BLaER1 treated with 17β-estradiol and CSF1 and Interleukin-3, amounts not matched to agents 10 nM and 100 nM (cell line): ENCODE results near the gene SEMA5A.

Experiments
- H3K27ac ChIP-seq, 11 experiments: shearing (Covaris generic); formaldehyde crosslinking; 2 replicates each; pipeline ENCODE4 v1.8.1; 2022
- H3K27me3 ChIP-seq, 11 experiments: shearing (Covaris generic); formaldehyde crosslinking; 2 replicates each; pipeline ENCODE4 v1.8.1; 2022
- H3K36me3 ChIP-seq, 11 experiments: shearing (Covaris generic); formaldehyde crosslinking; 2 replicates each; pipeline ENCODE4 v1.8.1; 2022
- H3K4me1 ChIP-seq, 10 experiments: shearing (Covaris generic); formaldehyde crosslinking; 2 replicates each; pipeline ENCODE4 v1.8.1; 2022
- H3K4me2 ChIP-seq, 11 experiments: shearing (Covaris generic); formaldehyde crosslinking; 2 replicates each; pipeline ENCODE4 v1.8.1; 2022
- H3K4me3 ChIP-seq, 10 experiments: shearing (Covaris generic); formaldehyde crosslinking; 2 replicates each; pipeline ENCODE4 v1.8.1; 2022
- H3K9ac ChIP-seq, 11 experiments: shearing (Covaris generic); formaldehyde crosslinking; 2 replicates each; pipeline ENCODE4 v1.8.1; 2022
- H3K9me3 ChIP-seq, 11 experiments: shearing (Covaris generic); formaldehyde crosslinking; replicated peaks in 1 of 11; 2 replicates each; pipeline ENCODE4 v1.8.1; 2022
- H4K20me1 ChIP-seq, 11 experiments: shearing (Covaris generic); formaldehyde crosslinking; 2 replicates each; pipeline ENCODE4 v1.8.1; 2022
- Cebpa-rat ChIP-seq, 11 experiments: shearing (Covaris generic); IDR thresholded peaks; 2 replicates each; pipeline ENCODE4 v1.8.1; 2022

Gene SEMA5A

GRCh38 chr5:9474219-9475002 lies 71.5 kb downstream of the SEMA5A start:
- Histone ChIP-seq H3K4me2 (no peak overlapping the region), H3K27me3 (no peaks in the 10 kb centered on the region), H3K9me3 (peaks cover 21 to 31% (median 26%) of the 10 kb centered on the region in 11 experiments), H3K4me1 (no peaks in the 10 kb centered on the region), H3K4me3 (no peak overlapping the region), H3K9ac (no peak overlapping the region), H3K36me3 (no peaks in the 10 kb centered on the region), H4K20me1 (no peaks in the 10 kb centered on the region), H3K27ac (no peak overlapping the region)
- TF ChIP-seq Cebpa-rat (IDR thresholded peaks at IDR 0.05), result no peak

- Histone ChIP-seq H3K27me3 (no peaks in the 10 kb centered on the region), H3K9me3 (peaks cover 15 to 24% (median 20%) of the 10 kb centered on the region in 11 experiments), H3K36me3 (no peaks in the 10 kb centered on the region), H4K20me1 (no peaks in the 10 kb centered on the region), H3K4me2 (no peak overlapping the region), H3K4me3 (no peak overlapping the region), H3K9ac (no peak overlapping the region), H3K4me1 (no peaks in the 10 kb centered on the region), H3K27ac (no peak overlapping the region)
- no peak for TF ChIP-seq Cebpa-rat (IDR thresholded peaks at IDR 0.05)
Observed at GRCh38 chr5:9473624-9474023, 72.3 kb downstream of the SEMA5A start.

- no peak for TF ChIP-seq Cebpa-rat (IDR thresholded peaks at IDR 0.05)
Observed at GRCh38 chr5:9470410-9470809, 75.5 kb downstream of the SEMA5A start.

GRCh38 chr5:9468060-9468388 lies 77.9 kb downstream of the SEMA5A start:
- Histone ChIP-seq H3K9ac (no peak overlapping the region), H3K9me3 (no peaks in the 10 kb centered on the region), H3K27ac (no peak overlapping the region), H3K4me3 (no peak overlapping the region), H3K4me2 (no peak overlapping the region), H3K27me3 (no peaks in the 10 kb centered on the region), H3K4me1 (no peaks in the 10 kb centered on the region), H3K36me3 (no peaks in the 10 kb centered on the region), H4K20me1 (no peaks in the 10 kb centered on the region)
- no peak for TF ChIP-seq Cebpa-rat (IDR thresholded peaks at IDR 0.05)

More at GRCh38 chr5:9470410-9470809, 75.5 kb downstream of the SEMA5A start:
- Histone ChIP-seq H3K4me2 (no peak overlapping the region), H3K27ac (no peak overlapping the region), H3K4me1 (no peaks in the 10 kb centered on the region), H3K27me3 (no peaks in the 10 kb centered on the region), H4K20me1 (no peaks in the 10 kb centered on the region), H3K9me3 (no peaks in the 10 kb centered on the region), H3K4me3 (no peak overlapping the region), H3K9ac (no peak overlapping the region), H3K36me3 (no peaks in the 10 kb centered on the region)

DNA sequence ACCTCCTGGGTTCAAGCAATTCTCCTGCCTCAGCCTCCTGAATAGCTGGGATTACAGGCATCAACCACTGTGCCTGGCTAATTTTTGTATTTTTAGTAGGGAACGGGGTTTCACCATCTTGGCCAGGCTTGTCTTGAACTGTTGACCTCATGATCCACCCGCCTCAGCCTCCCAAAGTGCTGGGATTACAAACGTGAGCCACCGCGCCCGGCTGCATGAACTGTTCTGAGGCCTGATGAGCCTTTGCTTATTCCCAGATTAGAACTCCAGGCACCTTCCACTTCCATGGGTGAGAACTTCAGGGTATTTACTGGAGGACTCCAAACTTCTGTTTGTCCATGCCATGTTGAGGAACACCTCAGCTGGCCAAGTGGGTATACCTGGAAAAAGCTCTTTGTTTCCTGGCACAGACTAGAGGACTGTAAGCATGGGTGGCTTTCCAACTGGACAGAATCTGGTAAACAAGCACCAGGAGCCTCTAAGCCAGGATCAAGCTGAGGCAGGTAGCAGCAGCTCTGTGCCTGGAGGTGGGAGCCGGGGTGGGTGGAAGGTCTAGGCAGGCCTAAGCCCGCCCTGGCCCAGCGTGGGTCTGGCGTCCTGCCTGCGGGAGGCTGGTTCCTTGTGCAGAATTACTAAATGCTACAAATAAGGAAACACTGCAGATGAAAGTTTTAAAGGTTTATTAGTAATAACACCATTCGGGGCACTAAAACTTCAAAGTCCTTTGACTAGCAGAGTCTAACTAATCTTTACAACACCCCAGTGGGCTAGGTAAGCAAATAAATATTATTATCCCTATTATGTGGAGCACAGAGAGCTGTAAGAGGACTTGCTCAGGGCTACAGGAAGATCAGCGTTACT lies 78.4 kb downstream of the SEMA5A start:
- no peak overlapping the region for H3K4me2 ChIP-seq
- no peaks in the 10 kb centered on the region for H4K20me1 ChIP-seq
- H3K27ac ChIP-seq, result no peak overlapping the region
- TF ChIP-seq Cebpa-rat (IDR thresholded peaks at IDR 0.05), result no peak
- no peaks in the 10 kb centered on the region for H3K4me1 ChIP-seq
- no peaks in the 10 kb centered on the region for H3K9me3 ChIP-seq
- H3K4me3 ChIP-seq, result no peak overlapping the region
- no peaks in the 10 kb centered on the region for H3K27me3 ChIP-seq
- H3K9ac ChIP-seq, result no peak overlapping the region
- H3K36me3 ChIP-seq, result no peaks in the 10 kb centered on the region

GRCh38 chr5:9466697-9467096 lies 79.2 kb downstream of the SEMA5A start:
- Histone ChIP-seq H3K4me1 (no peaks in the 10 kb centered on the region), H3K4me2 (no peak overlapping the region), H3K27me3 (no peaks in the 10 kb centered on the region), H4K20me1 (no peaks in the 10 kb centered on the region), H3K9me3 (no peaks in the 10 kb centered on the region), H3K4me3 (no peak overlapping the region), H3K36me3 (no peaks in the 10 kb centered on the region), H3K9ac (no peak overlapping the region), H3K27ac (no peak overlapping the region)
- TF ChIP-seq Cebpa-rat (IDR thresholded peaks at IDR 0.05), result no peak

DNA sequence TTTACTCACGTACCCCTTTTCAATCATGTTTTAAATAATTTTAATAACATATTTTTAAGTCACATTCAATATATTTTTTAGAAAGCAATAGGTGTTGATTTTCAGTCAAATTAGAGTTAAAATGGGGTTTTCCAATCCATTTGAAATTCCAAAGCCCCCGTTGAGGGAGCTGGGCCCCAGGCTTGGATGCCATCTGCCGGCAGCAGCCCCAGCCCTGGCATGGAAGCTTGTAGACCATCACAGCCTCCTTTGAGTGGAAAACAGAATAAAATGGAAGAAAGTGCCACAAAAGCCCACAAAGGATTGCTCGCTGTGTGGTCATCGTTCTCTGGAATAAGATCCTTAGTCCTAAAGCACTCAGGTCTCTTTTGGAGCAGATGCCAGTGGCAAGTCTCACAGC lies 81.4 kb downstream of the SEMA5A start:
- Histone ChIP-seq H3K9me3 (peaks cover 0 to 2% (median under 1%) of the 10 kb centered on the region in 11 experiments; a peak in 8 of 22 replicates), H3K4me2 (no peak overlapping the region), H3K27ac (no peak overlapping the region), H3K4me1 (no peaks in the 10 kb centered on the region), H3K36me3 (no peaks in the 10 kb centered on the region), H3K4me3 (no peak overlapping the region), H4K20me1 (no peaks in the 10 kb centered on the region), H3K27me3 (no peaks in the 10 kb centered on the region), H3K9ac (no peak overlapping the region)
- TF ChIP-seq Cebpa-rat (IDR thresholded peaks at IDR 0.05), result no peak

- TF ChIP-seq Cebpa-rat (IDR thresholded peaks at IDR 0.05), result no peak
- Histone ChIP-seq H3K36me3 (no peaks in the 10 kb centered on the region), H3K9ac (no peak overlapping the region), H3K9me3 (peaks cover 10 to 18% (median 16%) of the 10 kb centered on the region in 11 experiments), H3K27me3 (no peaks in the 10 kb centered on the region), H3K4me1 (peaks cover 0 to 4% (median 2%) of the 10 kb centered on the region in 10 experiments; a peak in 12 of 20 replicates), H3K4me3 (no peak overlapping the region), H3K4me2 (no peak overlapping the region), H3K27ac (no peak overlapping the region), H4K20me1 (no peaks in the 10 kb centered on the region)
Observed at GRCh38 chr5:9462109-9462508, 83.8 kb downstream of the SEMA5A start.

- Histone ChIP-seq H3K4me3 (no peak overlapping the region), H3K4me2 (no peak overlapping the region), H3K9me3 (peaks cover 10 to 18% (median 16%) of the 10 kb centered on the region in 11 experiments), H4K20me1 (no peaks in the 10 kb centered on the region), H3K36me3 (no peaks in the 10 kb centered on the region), H3K9ac (no peak overlapping the region), H3K4me1 (peaks cover 9 to 15% (median 11%) of the 10 kb centered on the region in 10 experiments; a peak in 19 of 20 replicates), H3K27ac (no peak overlapping the region), H3K27me3 (no peaks in the 10 kb centered on the region)
- TF ChIP-seq Cebpa-rat (IDR thresholded peaks at IDR 0.05), result no peak
Observed at GRCh38 chr5:9460885-9461645, 84.8 kb downstream of the SEMA5A start.
